Loucy (cell line): Measurements from ENCODE around the gene MORF4L2.

Experiments used
- H2AFZ ChIP-seq: fragments of 200-600 bp; sonication (generic); 2 replicates; pipeline ENCODE4 v1.6.0; 2016; ENCODE audit warnings: antibody characterized with exemption, mild to moderate bottlenecking, low read length, moderate library complexity
- H3F3A ChIP-seq: fragments of 200-600 bp; 2 replicates; pipeline ENCODE4 v1.6.0; 2016; ENCODE audit warnings: antibody characterized with exemption, low read depth, mild to moderate bottlenecking
- H3K27me3 ChIP-seq: fragments of 200-600 bp; sonication (generic); 2 replicates; pipeline ENCODE4 v1.6.1; 2014; ENCODE audit warnings: low read length, mild to moderate bottlenecking; ENCODE audit not compliant: insufficient read depth, poor library complexity, severe bottlenecking
- H3K36me3 ChIP-seq: fragments of 200-600 bp; sonication (generic); 2 replicates; pipeline ENCODE4 v1.6.1; 2016; ENCODE audit warnings: low read length; ENCODE audit not compliant: insufficient read depth
- H3K4me1 ChIP-seq: fragments of 200-600 bp; sonication (generic); 2 replicates; pipeline ENCODE4 v1.5.1; 2014; ENCODE audit warnings: low read length, mild to moderate bottlenecking; ENCODE audit not compliant: insufficient read depth, poor library complexity, severe bottlenecking
- H3K4me2 ChIP-seq: fragments of 200-600 bp; sonication (generic); 2 replicates; pipeline ENCODE4 v1.6.0; 2014; ENCODE audit warnings: antibody characterized with exemption, low read length, low read depth, mild to moderate bottlenecking; ENCODE audit not compliant: poor library complexity, severe bottlenecking
- H3K4me3 ChIP-seq: fragments of 200-600 bp; sonication (generic); 2 replicates; pipeline ENCODE4 v1.5.1; 2014; ENCODE audit warnings: low read length, mild to moderate bottlenecking, mixed read lengths; ENCODE audit not compliant: poor library complexity, severe bottlenecking
- H3K79me2 ChIP-seq: fragments of 200-600 bp; sonication (generic); 2 replicates; pipeline ENCODE4 v1.6.1; 2014; ENCODE audit warnings: low read length; ENCODE audit not compliant: insufficient read depth
- H3K9ac ChIP-seq: fragments of 200-600 bp; sonication (generic); 2 replicates; pipeline ENCODE4 v1.6.0; 2014; ENCODE audit warnings: mild to moderate bottlenecking, low read depth, low read length, moderate library complexity; ENCODE audit not compliant: poor library complexity, severe bottlenecking
- H3K9me2 ChIP-seq: fragments of 200-600 bp; sonication (generic); replicated peaks from 2 replicates; pipeline ENCODE4 v1.6.1; 2016; ENCODE audit warnings: low read depth, low read length, mixed read lengths
- H3K9me3 ChIP-seq: fragments of 200-600 bp; sonication (generic); 2 replicates; pipeline ENCODE4 v1.6.1; 2014; ENCODE audit warnings: mild to moderate bottlenecking, antibody characterized with exemption, low read length, low read depth; ENCODE audit not compliant: insufficient read depth
- H4K20me1 ChIP-seq: fragments of 200-600 bp; sonication (generic); 2 replicates; pipeline ENCODE4 v1.6.0; 2014; ENCODE audit warnings: antibody characterized with exemption, low read length, mild to moderate bottlenecking; ENCODE audit not compliant: insufficient read depth, poor library complexity, severe bottlenecking
- EZH2phosphoT487 ChIP-seq: fragments of 200-600 bp; IDR thresholded peaks from 2 replicates; pipeline ENCODE4 v1.6.1; 2018; ENCODE audit warnings: antibody characterized with exemption, mild to moderate bottlenecking, moderate library complexity, borderline replicate concordance
- TF ChIP-seq, protein P1 (sequence below): fragments of 200-600 bp; sonication (generic); conservative IDR thresholded peaks from 2 replicates; pipeline ENCODE4 v1.5.1; 2014; ENCODE audit warnings: mild to moderate bottlenecking, antibody characterized with exemption, low read length

The MORF4L2 gene

DNA sequence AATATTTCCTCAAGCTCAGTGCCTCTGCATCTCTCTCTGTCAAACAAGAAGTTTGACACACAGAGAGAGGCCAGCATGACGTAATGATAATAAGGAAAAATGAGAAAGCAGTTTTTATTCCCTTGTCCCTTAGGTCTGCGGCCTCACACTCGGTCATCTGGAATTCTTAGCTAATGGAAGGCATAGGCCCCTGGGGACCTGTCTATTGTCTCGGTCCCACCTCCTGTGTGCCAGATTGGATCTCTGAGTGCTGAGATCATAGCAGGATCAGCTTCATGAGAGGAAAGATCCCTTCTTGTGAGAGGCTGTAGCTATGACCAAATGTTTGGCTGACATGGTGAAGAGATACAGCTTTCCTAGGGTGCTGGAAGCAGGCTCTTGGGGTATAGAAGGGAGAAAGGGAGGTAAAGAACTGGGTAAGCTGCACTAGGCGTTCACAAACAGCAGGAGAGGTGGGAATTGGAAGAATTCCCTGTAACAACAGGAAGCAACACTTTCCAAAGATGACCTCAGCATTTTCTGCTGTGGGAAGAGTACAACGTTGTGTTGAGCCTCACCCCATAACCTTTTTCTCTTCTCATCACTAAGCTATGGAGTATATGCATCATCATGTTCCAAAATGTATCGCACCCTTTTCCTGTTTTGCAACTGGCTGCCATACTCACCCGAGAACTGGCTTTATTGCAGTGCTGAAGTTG is 44.4 kb upstream of the MORF4L2 start:
- no peak overlapping the region for H3K4me2 ChIP-seq
- no peaks in the 10 kb centered on the region for H3K27me3 ChIP-seq

DNA sequence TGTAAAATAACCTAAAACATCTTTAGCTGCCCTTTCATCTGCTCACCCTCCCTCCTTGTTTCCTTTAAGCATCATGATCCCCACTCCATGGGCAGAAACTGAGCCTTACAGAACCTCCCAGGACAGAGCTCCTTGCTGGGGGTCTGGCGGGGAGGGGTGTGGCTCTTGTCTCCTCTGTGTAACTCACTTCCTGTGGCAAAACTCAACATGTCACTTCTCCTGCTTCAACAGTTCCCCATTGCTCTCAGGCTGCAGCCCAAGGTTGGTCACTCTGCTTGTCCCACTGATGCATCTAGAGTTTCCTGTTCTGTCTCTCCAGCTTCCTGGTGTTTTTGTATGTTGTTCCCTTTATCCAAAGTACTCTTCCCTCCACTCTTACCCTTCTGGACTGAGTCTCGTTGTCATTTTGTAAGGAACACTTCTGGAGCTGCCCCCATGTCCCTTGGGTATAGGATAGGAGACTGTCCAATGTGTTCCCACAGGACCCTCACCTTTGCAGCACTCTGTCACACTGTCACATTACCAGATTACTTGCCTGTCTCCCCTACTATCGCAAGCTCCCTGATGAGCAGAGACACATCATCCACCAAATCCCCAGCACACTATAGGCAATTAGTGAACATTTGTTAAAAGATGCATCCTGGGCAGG is 43.8 kb upstream of the MORF4L2 start:
- Histone ChIP-seq H3K4me1 (peaks cover 12% of the 10 kb centered on the region), H2AFZ (peak overlapping the region; percentile 41; the same call in 1 of the 2 replicates), H3K79me2 (no peaks in the 10 kb centered on the region), H3K9me2 (no peaks in the 10 kb centered on the region), H4K20me1 (no peaks in the 10 kb centered on the region), H3K4me2 (no peak overlapping the region), H3K9ac (no peak overlapping the region), H3F3A (no peaks in the 10 kb centered on the region), H3K36me3 (no peaks in the 10 kb centered on the region), H3K9me3 (no peaks in the 10 kb centered on the region), H3K27me3 (no peaks in the 10 kb centered on the region), H3K4me3 (no peak overlapping the region)
- TF ChIP-seq, protein P1, sequence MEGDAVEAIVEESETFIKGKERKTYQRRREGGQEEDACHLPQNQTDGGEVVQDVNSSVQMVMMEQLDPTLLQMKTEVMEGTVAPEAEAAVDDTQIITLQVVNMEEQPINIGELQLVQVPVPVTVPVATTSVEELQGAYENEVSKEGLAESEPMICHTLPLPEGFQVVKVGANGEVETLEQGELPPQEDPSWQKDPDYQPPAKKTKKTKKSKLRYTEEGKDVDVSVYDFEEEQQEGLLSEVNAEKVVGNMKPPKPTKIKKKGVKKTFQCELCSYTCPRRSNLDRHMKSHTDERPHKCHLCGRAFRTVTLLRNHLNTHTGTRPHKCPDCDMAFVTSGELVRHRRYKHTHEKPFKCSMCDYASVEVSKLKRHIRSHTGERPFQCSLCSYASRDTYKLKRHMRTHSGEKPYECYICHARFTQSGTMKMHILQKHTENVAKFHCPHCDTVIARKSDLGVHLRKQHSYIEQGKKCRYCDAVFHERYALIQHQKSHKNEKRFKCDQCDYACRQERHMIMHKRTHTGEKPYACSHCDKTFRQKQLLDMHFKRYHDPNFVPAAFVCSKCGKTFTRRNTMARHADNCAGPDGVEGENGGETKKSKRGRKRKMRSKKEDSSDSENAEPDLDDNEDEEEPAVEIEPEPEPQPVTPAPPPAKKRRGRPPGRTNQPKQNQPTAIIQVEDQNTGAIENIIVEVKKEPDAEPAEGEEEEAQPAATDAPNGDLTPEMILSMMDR, result no peak
- TF ChIP-seq EZH2phosphoT487, result no peak

More for the DNA sequence above, 44.4 kb upstream of the MORF4L2 start:
- no peaks in the 10 kb centered on the region for H3F3A ChIP-seq
- H3K79me2 ChIP-seq, result no peaks in the 10 kb centered on the region
- no peaks in the 10 kb centered on the region for H3K9me2 ChIP-seq
- TF ChIP-seq, protein P1, result no peak
- TF ChIP-seq EZH2phosphoT487, result no peak
- H2AFZ ChIP-seq, result no peak overlapping the region; the same call in 1 of the 2 replicates
- H3K4me1 ChIP-seq, result peaks cover 12% of the 10 kb centered on the region
- no peaks in the 10 kb centered on the region for H3K9me3 ChIP-seq
- H4K20me1 ChIP-seq, result no peaks in the 10 kb centered on the region
- H3K4me3 ChIP-seq, result no peak overlapping the region
- no peak overlapping the region for H3K9ac ChIP-seq
- H3K36me3 ChIP-seq, result no peaks in the 10 kb centered on the region

DNA sequence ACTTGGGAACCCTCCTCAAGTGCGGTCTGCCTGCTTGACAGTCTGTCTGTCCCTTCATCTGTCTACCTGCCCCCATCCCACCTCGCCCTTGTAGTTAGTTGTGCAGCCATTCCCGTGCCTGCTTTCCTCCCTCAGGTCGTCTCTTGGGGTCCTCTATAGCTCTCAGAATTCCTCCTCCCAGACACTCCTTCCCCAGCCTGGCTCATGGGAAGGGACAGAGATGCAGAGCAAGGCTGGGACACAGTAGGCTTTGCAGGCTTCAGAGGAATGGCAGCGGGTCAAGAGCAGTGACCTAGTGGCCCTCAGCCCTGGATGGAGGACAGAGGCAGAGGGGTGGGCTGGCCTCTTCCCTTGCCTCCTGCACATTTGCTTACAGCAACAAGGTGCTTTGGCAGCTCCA is 42.5 kb upstream of the MORF4L2 start:
- Histone ChIP-seq H3K79me2 (no peaks in the 10 kb centered on the region), H3K27me3 (no peaks in the 10 kb centered on the region), H3K4me1 (peaks cover 12% of the 10 kb centered on the region), H3K9ac (no peak overlapping the region), H3K36me3 (no peaks in the 10 kb centered on the region), H3K9me2 (no peaks in the 10 kb centered on the region), H3K9me3 (no peaks in the 10 kb centered on the region), H3F3A (no peaks in the 10 kb centered on the region), H2AFZ (no peak overlapping the region; the same call in 1 of the 2 replicates), H4K20me1 (no peaks in the 10 kb centered on the region), H3K4me3 (no peak overlapping the region), H3K4me2 (no peak overlapping the region)
- TF ChIP-seq, protein P1, result no peak
- no peak for TF ChIP-seq EZH2phosphoT487
